GM18498 (cell line): ENCODE measurements around the gene INO80B.
A peak's percentile ranks its signal among the peaks of the same experiment; 100 is the strongest.
"Not testable (repeated sequence)": the region's sequence is repeated elsewhere in the genome, so short reads cannot be mapped to it uniquely, and the experiment has no call there.

Source experiments
- ATAC-seq: cut with Tn5 transposase; IDR thresholded peaks from one replicate; pipeline ENCODE4 v1.9.1; 2021; ENCODE audit warnings: mild to moderate bottlenecking, moderate library complexity; ENCODE audit not compliant: unreplicated experiment

The INO80B gene

DNA sequence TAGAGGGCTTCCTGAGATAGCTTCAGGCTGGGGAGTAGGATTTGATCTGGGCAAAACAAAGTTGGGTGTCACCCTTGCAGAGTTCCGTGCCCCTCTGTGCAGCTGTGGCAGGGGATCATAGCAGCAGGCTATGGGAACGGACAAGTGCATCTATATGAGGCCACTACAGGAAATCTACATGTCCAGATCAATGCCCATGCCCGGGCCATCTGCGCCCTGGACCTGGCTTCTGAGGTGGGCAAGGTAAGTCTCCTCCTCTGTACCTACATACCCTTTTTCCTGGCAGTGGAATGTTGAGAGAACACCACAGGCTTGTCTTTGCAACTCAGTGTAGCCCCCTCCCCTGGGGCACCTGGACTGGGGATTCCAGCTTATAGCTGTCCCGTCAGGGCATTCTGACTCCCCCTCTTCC is 29.9 kb upstream of the INO80B start:
- ATAC-seq = no peak

DNA sequence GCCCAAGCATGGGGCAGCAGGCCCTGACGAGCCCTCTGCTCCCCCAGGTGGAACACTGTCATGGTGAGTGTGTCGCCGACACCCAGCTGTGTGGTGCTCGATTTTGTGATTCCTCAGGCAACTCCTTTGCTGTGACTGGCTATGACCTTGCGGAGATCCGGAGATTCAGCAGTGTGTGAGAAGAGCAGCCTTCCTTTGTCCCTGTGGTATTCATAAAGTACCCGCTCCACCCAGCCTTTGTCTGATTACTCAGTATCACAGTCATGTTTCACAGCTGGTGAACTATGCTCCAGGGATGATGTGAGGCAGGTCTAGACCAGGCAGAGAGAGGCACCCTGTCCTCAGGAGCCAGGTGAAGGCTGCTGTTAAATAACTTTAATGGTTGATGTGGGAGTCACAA is 29.4 kb upstream of the INO80B start:
- no peak for ATAC-seq

DNA sequence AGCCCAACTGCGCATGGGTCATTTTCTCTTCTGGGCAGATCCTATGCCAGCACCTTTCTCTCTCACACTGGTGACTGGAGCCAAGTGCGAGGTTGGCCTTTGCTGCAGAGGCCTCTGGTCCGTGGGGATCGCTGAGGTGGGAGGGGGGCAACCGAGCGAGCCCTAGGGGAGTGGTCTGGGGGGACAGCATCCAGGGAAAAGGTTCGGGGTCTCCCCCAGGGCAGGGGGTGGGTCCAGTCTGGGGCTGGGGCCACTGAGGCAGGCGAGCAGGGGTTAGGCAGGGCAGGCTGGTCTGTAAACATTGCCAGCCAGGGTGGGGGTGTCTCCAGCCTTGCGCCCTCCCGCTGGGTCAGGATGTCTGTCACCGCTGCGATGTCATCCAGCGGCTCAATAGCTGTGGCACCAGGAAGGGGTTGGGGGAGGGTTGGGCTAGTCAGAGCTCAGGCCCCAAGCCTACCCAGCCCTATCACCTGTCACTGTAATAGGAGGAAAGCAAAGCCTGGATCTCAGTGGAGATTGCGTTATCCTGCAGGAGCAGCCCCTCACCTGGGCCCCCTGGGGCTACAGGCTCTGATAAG is 28.6 kb upstream of the INO80B start:
- no peak for ATAC-seq

DNA sequence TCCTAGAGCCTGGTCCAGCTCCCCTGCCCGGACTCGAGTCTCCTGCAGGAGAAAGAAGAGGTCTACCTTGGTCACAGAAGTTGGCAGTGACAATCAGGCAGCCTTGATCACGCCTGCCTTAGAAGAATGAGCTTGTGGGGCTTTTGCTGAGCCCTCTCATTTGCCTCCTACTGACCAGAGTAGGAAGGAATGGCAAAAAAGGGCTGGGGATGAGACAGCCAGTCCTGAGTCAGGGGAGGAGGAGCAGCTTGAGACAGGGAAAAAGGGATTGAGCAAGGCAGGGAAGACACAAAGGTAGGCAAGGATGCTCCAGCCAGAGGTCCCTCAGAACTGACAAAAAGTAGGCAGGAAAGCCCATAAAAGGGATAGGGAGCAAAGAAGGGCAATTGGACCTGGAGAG is 27.3 kb upstream of the INO80B start:
- no peak for ATAC-seq

DNA sequence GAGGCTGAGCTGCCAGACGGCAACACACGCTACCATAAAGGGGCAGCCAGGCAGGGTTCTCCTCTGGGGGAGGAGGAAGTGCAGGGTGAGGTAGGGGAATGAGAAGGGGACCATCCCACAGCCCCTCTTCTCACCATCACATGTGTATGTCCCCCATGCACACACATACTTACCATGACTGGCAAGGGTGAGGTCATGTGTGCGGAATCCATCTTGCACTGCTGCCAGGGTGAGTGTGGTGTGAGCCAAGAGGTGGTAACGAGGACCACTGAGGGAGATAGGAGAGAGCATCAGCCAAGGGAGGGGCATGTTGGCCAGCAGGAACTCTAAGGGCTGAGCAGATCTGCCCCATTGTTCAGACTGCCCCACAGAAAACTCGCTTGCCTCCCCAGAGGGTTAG is 26.2 kb upstream of the INO80B start:
- no peak for ATAC-seq

DNA sequence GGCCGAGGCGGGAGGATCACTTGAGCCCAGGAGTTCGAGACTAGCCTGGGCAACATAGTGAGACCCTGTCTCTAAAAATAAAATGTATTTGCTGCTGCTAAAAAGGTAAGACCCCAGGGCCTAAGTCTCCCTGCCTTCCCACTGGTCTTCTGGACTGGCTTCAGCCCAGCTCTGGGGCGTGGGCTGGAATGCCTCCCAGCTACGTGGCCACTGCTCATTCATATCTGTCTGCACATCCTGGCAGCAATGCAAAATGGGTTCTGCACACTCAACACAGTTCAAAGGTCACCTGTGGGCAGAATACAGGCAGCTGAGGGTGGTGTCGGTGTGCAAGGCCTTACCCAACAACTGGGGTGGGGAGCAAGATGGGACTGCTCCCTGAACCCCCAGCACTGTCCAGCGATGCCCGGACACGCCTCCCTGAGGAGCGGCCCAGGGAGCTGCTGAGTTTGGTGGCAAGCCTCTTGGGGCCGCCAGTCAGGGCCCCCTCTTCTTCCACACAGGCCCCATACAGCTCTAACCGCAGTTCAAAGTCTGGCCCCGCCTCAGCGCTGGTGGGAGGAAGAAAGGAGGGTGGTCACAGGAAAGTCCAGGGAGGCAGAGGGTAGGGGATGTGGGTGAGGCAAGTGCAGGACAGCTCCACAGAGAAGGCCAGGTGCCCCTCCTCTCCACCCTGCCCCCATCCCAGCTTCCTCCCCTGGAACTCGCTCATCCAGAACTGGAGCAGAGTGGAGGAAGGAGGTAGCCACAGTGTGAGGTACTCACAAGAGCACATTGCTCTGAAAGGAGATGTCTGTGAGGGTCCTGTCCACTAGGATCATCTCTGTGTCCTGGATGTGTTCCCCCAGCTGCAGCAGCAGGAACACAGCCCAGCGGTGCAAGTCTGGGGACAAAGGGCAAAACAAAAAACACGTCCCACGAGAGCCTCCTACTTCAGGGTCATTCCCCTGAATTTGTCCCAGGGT is 25.1 kb upstream of the INO80B start:
- no peak for ATAC-seq

DNA sequence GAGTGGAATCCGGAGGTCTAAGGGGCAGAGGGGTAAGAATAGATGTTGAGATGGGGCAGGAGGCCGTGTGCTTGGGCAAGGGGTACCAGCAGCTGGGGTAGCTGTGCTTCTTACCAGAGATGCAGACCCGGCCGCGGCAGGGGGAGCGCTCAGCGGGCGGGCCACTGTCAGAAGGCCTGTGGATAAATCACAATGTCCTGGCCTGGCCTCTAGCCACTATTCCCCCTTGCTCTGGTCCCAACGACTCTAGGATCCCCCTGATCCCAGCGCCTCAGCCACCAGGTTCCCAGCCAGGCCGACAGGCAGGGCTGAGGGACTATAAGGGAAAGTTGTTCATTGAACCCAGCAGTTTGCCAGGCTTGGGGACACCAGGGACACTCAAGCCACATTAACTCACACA is 24.4 kb upstream of the INO80B start:
- ATAC-seq = no peak

DNA sequence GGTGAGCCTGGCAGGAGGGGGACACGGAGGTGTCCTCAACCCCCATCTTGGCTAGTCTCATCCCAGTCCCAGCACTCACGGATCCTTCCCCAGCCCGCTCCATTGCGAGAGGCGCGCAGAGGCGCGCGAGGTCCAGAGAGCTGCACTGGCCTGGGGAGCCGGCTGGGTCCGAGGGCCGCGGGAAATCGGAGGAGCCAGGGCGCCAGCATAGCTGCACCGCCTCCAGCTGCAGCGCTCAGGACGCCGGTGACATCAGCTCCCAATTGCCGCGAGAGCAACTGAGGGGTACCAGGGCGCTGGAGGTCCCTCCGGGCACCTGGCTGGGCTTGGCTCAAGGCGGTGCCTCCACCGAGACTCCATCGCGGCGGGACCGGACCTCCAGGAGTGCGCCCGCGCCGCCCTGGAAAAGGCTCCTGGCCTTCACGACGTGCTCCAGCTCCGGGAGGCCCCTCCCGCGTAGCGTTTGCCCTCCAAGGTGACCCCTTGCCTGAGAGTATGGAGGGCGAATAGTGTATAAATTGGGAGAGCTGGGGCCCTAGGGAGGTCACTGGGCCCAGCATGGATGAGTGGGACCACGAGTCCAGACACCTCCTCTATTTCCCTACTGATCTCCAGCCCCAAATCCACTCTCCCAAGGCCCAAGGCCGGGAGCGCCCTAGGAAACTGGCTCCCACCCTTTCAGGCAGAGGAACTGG is 18.6 kb upstream of the INO80B start:
- ATAC-seq = no peak

DNA sequence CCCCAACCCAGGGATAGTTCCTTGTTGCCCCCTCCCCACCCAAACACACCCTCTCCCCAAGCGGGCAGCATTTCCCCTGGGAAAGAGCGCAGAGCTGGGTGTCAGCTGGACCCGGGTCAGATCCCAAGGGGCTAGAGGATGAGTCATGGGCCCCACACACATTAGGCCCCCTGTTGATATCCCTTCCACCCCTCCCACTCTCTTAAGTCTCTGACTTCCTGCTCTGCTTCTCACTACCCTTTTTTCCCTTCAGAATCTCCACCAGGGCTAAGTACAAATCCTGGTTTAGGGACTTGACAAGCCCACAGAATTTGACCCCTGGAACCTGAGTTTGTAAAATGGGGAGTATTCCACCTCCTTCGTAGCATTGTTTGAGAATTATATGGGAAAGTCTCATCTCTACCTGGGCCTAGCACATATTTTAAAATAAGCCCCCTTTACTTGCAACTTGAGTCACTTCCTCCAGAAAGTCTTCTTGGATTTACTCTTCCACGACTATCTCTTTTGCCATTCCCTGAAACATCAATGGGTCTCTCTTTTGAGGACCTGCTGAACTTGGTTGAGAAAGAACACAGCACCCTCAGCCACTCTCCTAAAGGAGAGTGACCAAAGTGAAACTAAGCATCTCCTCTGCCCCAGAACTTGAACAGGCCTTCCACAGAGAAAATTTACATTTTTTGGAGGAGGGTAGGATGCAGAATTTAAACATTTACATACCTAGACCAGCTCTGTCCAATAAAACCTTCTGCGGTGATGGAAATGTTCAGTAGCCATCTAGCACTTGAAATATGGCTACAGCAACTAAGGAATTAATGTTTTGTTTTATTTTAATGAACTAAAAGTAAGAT is 17.8 kb upstream of the INO80B start:
- no peak for ATAC-seq

DNA sequence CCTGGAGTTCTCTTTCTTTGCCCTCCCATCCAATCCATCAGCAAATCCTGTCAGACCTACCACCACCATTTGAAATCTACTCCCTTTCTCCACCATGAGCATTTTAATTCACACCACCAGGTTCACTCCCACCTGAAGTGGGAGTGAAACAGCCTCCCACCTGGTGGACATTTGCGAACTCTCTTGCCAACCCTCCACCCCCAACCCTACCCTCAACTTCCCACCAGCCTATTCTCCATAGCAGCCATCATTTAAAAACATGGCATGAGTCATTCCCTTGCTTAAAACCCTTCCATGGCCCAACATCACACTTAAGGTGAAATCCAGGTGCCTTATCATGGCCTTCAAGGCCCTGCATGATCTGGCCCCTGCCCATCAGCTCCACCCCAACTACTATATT is 16.6 kb upstream of the INO80B start:
- no peak for ATAC-seq

DNA sequence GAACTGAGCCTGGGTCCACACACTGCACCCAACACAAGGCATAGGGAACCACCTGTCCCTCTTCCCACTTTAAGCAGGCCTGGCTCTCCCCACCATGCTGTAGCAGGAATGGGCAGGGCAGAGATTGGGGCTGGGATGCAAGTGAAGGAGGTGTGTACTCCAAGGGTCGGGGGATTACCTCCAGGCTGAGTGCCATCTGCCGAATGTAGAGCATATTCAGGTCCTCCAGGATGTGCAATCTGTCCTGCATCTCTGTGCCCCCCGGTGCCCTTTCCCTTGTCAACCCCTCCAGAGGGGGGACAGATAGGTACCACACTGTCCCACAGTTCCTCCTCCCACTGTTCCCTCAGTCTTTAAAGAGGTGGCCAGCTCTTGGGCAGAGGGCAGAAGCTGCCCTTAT is 15.5 kb upstream of the INO80B start:
- no peak for ATAC-seq

DNA sequence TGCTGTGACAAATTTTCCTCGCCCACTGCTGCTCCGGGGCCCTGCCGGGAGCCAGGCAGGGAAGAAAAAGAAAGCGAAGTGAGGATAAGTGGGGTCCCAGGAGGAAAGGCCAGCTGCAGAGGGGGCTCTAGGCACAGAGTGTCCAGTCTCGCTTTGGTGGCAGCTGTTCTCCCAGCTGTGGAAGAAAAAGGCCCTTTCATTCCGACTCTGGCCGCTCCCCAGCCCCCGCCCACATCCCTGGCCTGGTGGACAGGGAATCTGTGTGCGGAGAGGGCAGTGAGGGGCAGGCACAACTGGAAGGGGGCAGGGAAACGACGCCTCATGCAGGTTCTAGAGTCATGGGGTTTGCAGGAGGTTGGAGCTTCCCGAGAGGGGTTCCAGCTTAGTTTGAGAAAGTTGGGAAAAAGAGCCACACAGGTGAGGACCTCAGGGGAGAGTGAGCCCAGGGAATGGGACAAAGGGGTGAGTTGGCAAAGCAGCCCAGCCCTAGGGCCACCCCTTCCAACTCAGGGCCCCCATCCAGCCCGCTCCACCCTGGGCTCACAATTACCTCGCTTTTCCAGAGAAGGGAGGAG is 15.0 kb upstream of the INO80B start:
- no peak for ATAC-seq

DNA sequence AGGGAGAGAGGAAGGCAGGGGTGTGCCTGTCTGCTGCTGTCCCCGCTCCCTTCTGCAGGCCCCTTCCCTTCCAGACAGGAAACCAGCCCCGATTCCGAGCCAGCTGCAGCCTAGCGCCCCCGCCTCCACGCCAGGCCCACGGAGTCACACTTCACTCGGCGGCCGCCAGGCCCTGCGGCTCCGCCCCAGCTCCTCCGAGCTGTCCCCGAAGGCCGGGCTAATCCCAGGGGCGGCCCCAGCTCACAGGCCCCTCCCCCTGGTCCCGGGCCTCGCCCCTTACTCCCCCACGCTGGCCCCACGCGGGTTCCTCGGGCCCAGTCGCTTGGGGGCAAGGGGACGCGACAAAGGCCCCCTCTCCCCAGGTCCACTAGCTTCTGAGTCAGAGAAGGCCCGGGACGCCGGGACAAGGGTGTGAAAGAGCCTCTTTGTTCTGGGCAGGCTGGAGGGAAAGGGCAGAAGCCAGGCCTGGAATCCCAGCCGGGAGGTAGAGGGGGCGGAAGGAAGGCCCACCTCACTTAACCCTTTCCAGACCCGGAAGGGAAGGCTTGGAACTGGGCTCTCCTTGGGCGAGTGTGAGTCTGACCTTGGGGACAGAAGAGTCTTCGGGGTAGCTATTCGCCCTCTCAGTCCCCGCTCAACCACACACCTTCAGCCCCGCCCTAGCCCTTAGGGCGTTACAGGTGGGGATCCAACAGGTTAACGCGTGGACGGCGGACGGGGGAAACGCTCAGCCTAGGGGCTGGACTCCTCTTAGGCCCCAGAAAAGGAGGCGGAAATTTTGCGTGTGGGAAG is 14.3 kb upstream of the INO80B start:
- ATAC-seq = peak; percentile 96

DNA sequence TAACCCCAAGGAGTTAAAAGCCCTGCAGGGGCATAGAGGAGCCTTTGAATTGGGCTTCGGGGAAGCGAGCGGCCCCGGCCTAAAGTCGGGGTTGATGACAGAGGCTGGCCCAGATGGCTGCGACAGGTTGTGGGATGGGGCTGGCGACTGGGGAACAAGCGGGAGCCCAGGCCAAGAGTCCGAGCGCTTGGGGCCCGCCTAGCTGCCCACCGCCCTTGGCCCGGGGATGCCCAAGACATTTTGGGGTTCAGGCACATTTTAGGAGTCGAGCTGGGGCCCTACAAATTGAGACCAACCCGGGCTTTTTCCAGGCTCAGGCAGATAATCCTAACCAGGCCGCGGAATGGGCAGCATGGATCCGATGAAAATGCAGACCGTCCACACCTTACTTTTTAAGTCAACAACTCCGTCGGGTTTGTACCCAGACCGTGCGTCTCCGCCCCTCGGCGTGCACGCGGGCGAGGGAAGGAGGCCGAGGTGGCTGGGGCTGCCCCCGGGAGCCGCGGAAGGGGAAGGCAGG is 13.7 kb upstream of the INO80B start:
- no peak for ATAC-seq

DNA sequence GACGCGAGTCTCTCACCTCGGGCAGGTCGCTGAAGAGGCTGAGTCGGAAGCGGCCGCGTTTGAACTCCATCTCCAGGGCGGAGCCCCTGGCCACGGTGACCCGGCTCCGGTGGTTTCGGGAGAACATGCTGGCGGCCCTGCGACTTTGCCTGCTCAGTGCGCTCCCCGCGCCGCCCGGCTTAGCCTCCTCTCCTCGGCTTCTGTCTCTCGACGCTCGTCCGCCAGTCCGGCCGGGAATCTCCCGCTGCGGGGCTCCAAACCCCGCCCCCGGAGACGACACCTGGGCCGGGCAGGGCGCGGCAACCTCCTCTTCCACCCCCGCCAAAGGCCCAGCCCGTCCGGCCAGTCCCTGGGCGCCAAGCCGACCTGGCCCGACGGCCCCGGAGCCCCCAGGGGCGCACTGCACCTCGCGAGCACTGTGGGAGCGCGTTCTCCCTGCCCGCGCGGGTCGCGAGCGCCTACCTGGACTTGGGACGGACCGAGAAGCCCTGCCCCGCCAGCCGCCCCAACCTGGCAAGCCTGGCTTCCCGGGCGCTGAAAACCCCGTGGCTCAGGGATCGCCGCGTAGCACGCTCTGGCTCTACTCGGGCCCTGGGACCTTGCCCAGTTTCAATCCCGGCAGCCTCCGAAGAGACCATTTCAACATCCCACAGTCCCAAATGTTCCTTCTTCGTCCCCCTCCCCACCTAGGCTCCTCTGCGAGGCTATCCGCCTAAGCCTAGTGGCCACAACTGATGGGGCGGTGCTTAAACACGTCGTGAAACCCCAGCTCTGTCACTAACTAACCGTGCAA is 13.0 kb upstream of the INO80B start, which contains the start of gene RTKN:
Gene RTKN (minus strand): TSS at position 248 of the 793 bp plus-strand sequence. CDS start 121 bp downstream, at position 127.
- ATAC-seq = no peak

DNA sequence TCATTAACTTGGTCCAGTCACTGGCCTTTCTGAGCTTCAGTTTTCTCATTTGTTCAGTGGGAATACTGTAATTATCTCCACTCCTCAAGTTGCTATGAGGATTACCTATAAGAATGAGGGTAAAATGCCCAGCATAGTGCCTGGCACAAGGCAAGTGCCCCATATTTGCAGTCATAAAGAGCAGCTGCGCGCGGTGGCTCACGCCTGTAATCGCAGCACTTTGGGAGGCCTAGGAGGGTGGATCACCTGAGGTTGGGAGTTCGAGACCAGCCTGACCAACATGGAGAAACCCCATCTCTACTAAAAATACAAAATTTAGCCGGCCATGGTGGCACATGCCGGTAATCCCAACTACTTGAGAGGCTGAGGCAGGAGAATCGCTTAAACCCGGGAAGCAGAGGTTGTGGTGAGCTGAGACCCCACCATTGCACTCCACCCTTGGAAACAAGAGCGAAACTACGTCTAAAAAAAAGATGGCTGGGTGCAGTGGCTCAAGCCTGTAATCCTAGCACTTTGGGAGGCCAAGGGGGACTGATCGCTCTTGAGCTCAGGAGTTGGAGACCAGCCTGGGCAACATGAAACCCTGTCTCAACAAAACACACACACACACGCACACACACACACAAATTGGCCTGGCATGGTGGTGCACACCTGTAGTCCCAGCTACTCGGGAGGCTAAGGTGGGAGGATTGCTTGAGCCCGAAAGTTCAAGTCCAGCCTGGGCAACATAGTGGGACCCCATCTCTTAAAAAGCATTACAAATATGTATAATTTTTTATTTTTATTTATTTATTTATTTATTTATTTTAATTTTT is 12.2 kb upstream of the INO80B start:
- not testable (repeated sequence) for ATAC-seq

DNA sequence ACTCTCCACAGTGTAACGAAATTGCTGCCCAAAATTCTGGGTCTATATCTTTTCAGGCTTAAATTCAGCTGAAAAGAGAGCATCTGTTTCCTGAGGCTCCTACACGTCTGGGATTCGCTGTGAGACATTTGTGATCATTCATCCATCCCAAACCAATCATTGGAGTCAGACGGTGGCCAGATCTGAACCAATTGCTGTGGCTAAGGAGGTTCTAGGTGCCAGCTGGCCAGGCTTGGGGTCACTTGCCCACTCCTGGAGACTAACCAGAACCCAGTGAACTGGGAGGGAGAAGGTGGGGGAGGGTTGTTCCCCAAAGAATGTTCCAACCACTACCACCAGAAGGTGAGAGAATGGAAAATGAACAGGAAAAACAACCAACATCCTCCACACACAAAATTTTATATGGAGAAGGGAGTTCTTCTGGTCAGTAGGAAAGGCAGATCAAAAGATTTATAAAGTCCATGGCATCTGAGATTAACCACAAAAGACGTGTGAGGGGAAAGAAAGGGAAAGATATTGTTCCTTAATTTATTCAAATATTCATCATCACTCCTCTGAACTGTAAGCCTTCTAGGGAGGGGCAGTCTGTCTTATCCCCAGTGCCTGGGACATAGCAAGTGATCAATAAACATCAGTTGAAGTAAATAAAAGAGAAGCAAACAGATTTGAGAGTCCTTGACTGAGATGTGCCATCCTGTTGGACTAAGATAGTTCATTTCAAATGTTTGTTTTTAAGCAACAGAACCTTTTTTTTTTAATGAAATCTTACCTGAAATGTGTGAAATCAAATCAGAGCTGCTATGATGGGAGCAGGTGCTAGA is 10.2 kb upstream of the INO80B start:
- no peak for ATAC-seq
